Esophagus squamous epithelium (tissue), 5 donors: ENCODE data around the gene CHKB. TPM values are rescaled to one million over a fixed set of nuclear protein-coding genes. Genes with fewer than 3 reads are reported as not detected.
A peak's percentile ranks its signal among the peaks of the same experiment; 100 is the strongest.
"Not testable (repeated sequence)": the region's sequence is repeated elsewhere in the genome, so short reads cannot be mapped to it uniquely, and the experiment has no call there.

Source experiments
- DNase-seq: peaks from one replicate; lab custom pipeline; 2025; lab: John Stamatoyannopoulos, UW
- H3K27ac ChIP-seq, 4 donors: fragments of 200-600 bp; sonication (generic); one replicate each; pipeline ENCODE4 v1.5.1; 2016 to 2019; ENCODE audit warnings: mild to moderate bottlenecking in 1 of 4
- H3K27me3 ChIP-seq, 4 donors: fragments of 200-600 bp; sonication (generic); 1 replicate in 3 of 4; 2 replicates in 1 of 4; pipeline versions ENCODE4 v1.5.1 to v1.6.0; 2017 to 2021; ENCODE audit warnings: antibody characterized with exemption in 1 of 4
- H3K36me3 ChIP-seq, 3 donors: fragments of 200-600 bp; sonication (generic); one replicate each; pipeline ENCODE4 v1.5.1; 2016 to 2019
- H3K4me1 ChIP-seq, 3 donors: fragments of 200-600 bp; sonication (generic); one replicate each; pipeline ENCODE4 v1.5.1; 2017 to 2019
- H3K4me3 ChIP-seq, 4 donors: fragments of 200-600 bp; sonication (generic); 1 replicate in 3 of 4; 2 replicates in 1 of 4; pipeline ENCODE4 v1.5.1; 2016 to 2019; ENCODE audit warnings: mild to moderate bottlenecking in 2 of 4, moderate library complexity in 1 of 4
- H3K9me3 ChIP-seq, 3 donors: fragments of 200-600 bp; sonication (generic); one replicate each; pipeline ENCODE4 v1.5.1; 2016 to 2019
- CTCF ChIP-seq, 6 experiments: fragments of 450-650 bp in 4 of 6; fragments of 200-600 bp in 2 of 6; sonication (generic) in 2 of 6; IDR thresholded peaks; one replicate each; pipeline ENCODE4 v1.5.1; 2016 to 2019; ENCODE audit warnings: antibody characterized with exemption in 6 of 6, mild to moderate bottlenecking in 4 of 6, moderate library complexity in 4 of 6
- POLR2A ChIP-seq, 4 donors: fragments of 450-650 bp; IDR thresholded peaks; one replicate each; pipeline ENCODE4 v1.6.1; 2017; ENCODE audit warnings: antibody characterized with exemption in 4 of 4, mild to moderate bottlenecking in 4 of 4, moderate library complexity in 3 of 4
- WGBS, 2 donors: methylation state at CpG; one replicate each; pipeline ENCODE4 v1.1.5; 2018; 5-methylcytosine and 5-hydroxymethylcytosine counted together
- intact Hi-C: fragments of 100-400 bp; cut with DNase I; formaldehyde crosslinking; loops from one replicate; pipeline ENCODE4 v1.15.0; 2022
- total RNA-seq, 4 donors: library from RNA; depleted of rRNA; stranded (reverse); fragments of >200 nt; gene quantifications; one replicate each; pipeline ENCODE4 v1.1.0, GENCODE V29; 2016
- donor health status: DM: yes; HTN: yes; CAD: no.

Gene CHKB
- total RNA-seq, 4 donors from 2014 or later = 16.7 to 51.2 (median 35.4) TPM

GRCh38 chr22:50535113-50535512 is 47.5 kb downstream of the CHKB start:
- H3K27ac ChIP-seq = no peak overlapping the region

GRCh38 chr22:50533856-50534711 is 48.6 kb downstream of the CHKB start:
- peaks cover 0 to 50% (median 0%) of the 10 kb centered on the region in 4 donors for H3K27me3 ChIP-seq
- H3K4me1 ChIP-seq = peaks cover 21 to 87% (median 38%) of the 10 kb centered on the region in 3 donors
- H3K36me3 ChIP-seq, H3K9me3 ChIP-seq, H3K4me3 ChIP-seq, DNase-seq, intact Hi-C loops: not testable (repeated sequence)
- peak in 1 of 4 donors; percentile 47 for TF ChIP-seq POLR2A (IDR thresholded peaks at IDR 0.05)
- peak overlapping the region in 3 of 4 donors; percentile 15 to 99 (median 75) for H3K27ac ChIP-seq
- WGBS, 2 donors = 60 to 65% methylated on average over 20 to 21 of the region's 21 CpGs

More at GRCh38 chr22:50535113-50535512, 47.5 kb downstream of the CHKB start:
- Histone ChIP-seq H3K4me3 (no peak overlapping the region), H3K36me3 (no peaks in the 10 kb centered on the region), H3K4me1 (peaks cover 22 to 85% (median 34%) of the 10 kb centered on the region in 3 donors), H3K27me3 (peaks cover 0 to 45% (median 0%) of the 10 kb centered on the region in 4 donors), H3K9me3 (no peaks in the 10 kb centered on the region)
- 85 to 89% methylated on average over 6 to 8 of the region's 8 CpGs for WGBS, 2 donors
- TF ChIP-seq CTCF (IDR thresholded peaks at IDR 0.05) (no peak), POLR2A (IDR thresholded peaks at IDR 0.05) (no peak)
- intact Hi-C loops = no loop called here
- no peak for DNase-seq

GRCh38 chr22:50532824-50533796 is 49.5 kb downstream of the CHKB start:
- no peak for DNase-seq
- Histone ChIP-seq H3K4me3 (peak overlapping the region in 1 of 4 donors; percentile 87), H3K9me3 (no peaks in the 10 kb centered on the region), H3K27me3 (peaks cover 0 to 49% (median 0%) of the 10 kb centered on the region in 4 donors), H3K36me3 (no peaks in the 10 kb centered on the region), H3K27ac (peak overlapping the region; percentile 96 to 100 (median 98)), H3K4me1 (peaks cover 22 to 87% (median 32%) of the 10 kb centered on the region in 3 donors)
- 72 to 82% methylated on average over 19 of the region's 19 CpGs for WGBS, 2 donors
- intact Hi-C loops = no loop called here
- no peak for TF ChIP-seq POLR2A (IDR thresholded peaks at IDR 0.05)
- no peak for TF ChIP-seq CTCF (IDR thresholded peaks at IDR 0.05)

- H3K4me3 ChIP-seq = peak overlapping the region; percentile 54 to 87 (median 64)
- intact Hi-C loops = no loop called here
- TF ChIP-seq POLR2A (IDR thresholded peaks at IDR 0.05) = peak in 2 of 4 donors; percentile 36 to 44
- no peak for TF ChIP-seq CTCF (IDR thresholded peaks at IDR 0.05)
- no peaks in the 10 kb centered on the region for H3K9me3 ChIP-seq
- DNase-seq = no peak
- no peaks in the 10 kb centered on the region for H3K36me3 ChIP-seq
- H3K27me3 ChIP-seq = peaks cover 0 to 43% (median 0%) of the 10 kb centered on the region in 4 donors
- WGBS, 2 donors = 0 to 6% methylated on average over 6 to 8 of the region's 56 CpGs
- peak overlapping the region; percentile 96 to 100 (median 98) for H3K27ac ChIP-seq
- H3K4me1 ChIP-seq = peaks cover 25 to 88% (median 31%) of the 10 kb centered on the region in 3 donors
These were observed 50.5 kb downstream of the CHKB start for GRCh38 chr22:50531962-50532674.

DNA sequence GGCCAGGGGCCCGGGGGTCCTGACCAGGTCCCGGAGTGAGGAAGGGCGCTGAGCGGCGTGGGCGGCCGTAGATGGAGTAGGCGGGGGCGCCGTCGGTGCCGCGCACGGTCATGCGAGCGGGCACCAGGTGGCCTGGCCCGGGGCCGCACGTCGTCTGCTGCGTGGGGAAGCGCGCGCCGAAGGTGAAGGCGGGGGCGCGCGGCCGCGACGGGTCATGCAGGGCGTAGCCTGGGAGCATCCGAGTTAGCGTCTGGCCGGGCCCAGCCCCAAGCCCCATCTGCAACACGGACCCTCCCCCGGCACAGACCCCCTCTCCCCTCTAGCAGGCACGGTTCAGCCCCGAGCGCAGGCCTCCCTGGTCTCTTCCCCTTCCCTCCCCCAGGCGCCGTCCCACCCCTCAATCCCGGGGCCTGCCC is 51.1 kb downstream of the CHKB start:
- 0% methylated on average over 1 to 10 of the region's 44 CpGs for WGBS, 2 donors
- H3K36me3 ChIP-seq = no peaks in the 10 kb centered on the region
- H3K9me3 ChIP-seq = no peaks in the 10 kb centered on the region
- peaks cover 31 to 92% (median 37%) of the 10 kb centered on the region in 3 donors for H3K4me1 ChIP-seq
- H3K27ac ChIP-seq = peak overlapping the region; percentile 96 to 100 (median 98)
- no peak for DNase-seq
- TF ChIP-seq POLR2A (IDR thresholded peaks at IDR 0.05) = peak in 2 of 4 donors; percentile 29 to 57
- TF ChIP-seq CTCF (IDR thresholded peaks at IDR 0.05) = no peak
- intact Hi-C loops = no loop called here
- H3K27me3 ChIP-seq = peaks cover 0 to 43% (median 0%) of the 10 kb centered on the region in 4 donors
- peak overlapping the region; percentile 54 to 87 (median 64) for H3K4me3 ChIP-seq
